Panc1 (cell line): ENCODE data around the gene INTS6. TPM values are rescaled to one million over a fixed set of nuclear protein-coding genes. Genes with fewer than 3 reads are reported as not detected.
A peak's percentile ranks its signal among the peaks of the same experiment; 100 is the strongest.

Experiments
- ATAC-seq: fragments of 200-7000 bp; cut with Tn5 transposase; 2 replicates; pipeline ENCODE4 v1.9.1; 2020; ENCODE audit warnings: mild to moderate bottlenecking, moderate library complexity
- BruUV-seq: library from RNA; stranded (reverse); fragments of 400-500 nt; replicated peaks from 2 replicates; lab custom pipeline; 2021; lab: Mats Ljungman, UMichigan
- CTCF ChIA-PET: fragments of 300-600 bp; sonication (Branson Sonifier 250); formaldehyde crosslinking; loops from one replicate; lab custom pipeline; 2022; ENCODE audit warnings: antibody characterized with exemption; lab: Charles Lee
- POLR2A ChIA-PET: fragments of 300-600 bp; sonication (Branson Sonifier 250); formaldehyde crosslinking; loops from one replicate; lab custom pipeline; 2022; ENCODE audit warnings: antibody characterized with exemption; lab: Charles Lee
- DNase-seq: peaks from one replicate; pipeline ENCODE4 v3.0.0-alpha.2; 2010; ENCODE audit warnings: low read depth, low spot score
- H3K27ac ChIP-seq: 2 replicates; pipeline ENCODE4 v1.5.1; 2011; ENCODE audit warnings: mild to moderate bottlenecking, low read length, inconsistent platforms
- H3K27me3 ChIP-seq: fragments of 200-500 bp; sonication (Bioruptor generic); 2 replicates; pipeline ENCODE4 v1.6.0; 2014; ENCODE audit warnings: low read length, inconsistent platforms; ENCODE audit not compliant: control insufficient read depth, insufficient read depth
- H3K36me3 ChIP-seq: fragments of 200-500 bp; sonication (Bioruptor generic); 2 replicates; pipeline ENCODE4 v1.5.1; 2014; ENCODE audit warnings: inconsistent platforms, mild to moderate bottlenecking, low read length, moderate library complexity; ENCODE audit not compliant: control insufficient read depth, insufficient read depth
- H3K4me1 ChIP-seq: 2 replicates; pipeline ENCODE4 v1.5.1; 2011; ENCODE audit warnings: inconsistent platforms, mild to moderate bottlenecking, low read length, moderate library complexity; ENCODE audit not compliant: control insufficient read depth, insufficient read depth
- H3K4me3 ChIP-seq, 2 experiments: 2 replicates each; pipeline ENCODE4 v1.5.1; 2011 to 2012; ENCODE audit warnings: low read depth in 2 of 2, low read length in 2 of 2, mild to moderate bottlenecking in 2 of 2, inconsistent platforms in 1 of 2, moderate library complexity in 1 of 2
- H3K9me3 ChIP-seq: fragments of 200-500 bp; sonication (Bioruptor generic); 2 replicates; pipeline ENCODE4 v1.5.1; 2014; ENCODE audit warnings: low read depth, mild to moderate bottlenecking, inconsistent platforms, low read length, moderate library complexity; ENCODE audit not compliant: control insufficient read depth, insufficient read depth
- CTCF ChIP-seq: fragments of 450-650 bp; IDR thresholded peaks from 2 replicates; pipeline ENCODE4 v1.5.1; 2017; ENCODE audit warnings: mild to moderate bottlenecking
- POLR2AphosphoS5 ChIP-seq: IDR thresholded peaks from 2 replicates; pipeline ENCODE4 v1.6.1; 2012; ENCODE audit warnings: mild to moderate bottlenecking, low read depth, low read length, moderate library complexity
- REST ChIP-seq, 2 experiments: IDR thresholded peaks; 2 replicates each; pipeline ENCODE4 v1.6.1; 2011 to 2012; ENCODE audit warnings: low read depth in 2 of 2, control low read depth in 1 of 2, low read length in 1 of 2, mild to moderate bottlenecking in 1 of 2, moderate library complexity in 1 of 2; ENCODE audit not compliant: insufficient read depth in 1 of 2
- SIN3A ChIP-seq: IDR thresholded peaks from 2 replicates; pipeline ENCODE4 v1.6.1; 2012; ENCODE audit warnings: low read depth, mild to moderate bottlenecking, low read length, moderate library complexity, borderline replicate concordance; ENCODE audit not compliant: insufficient read depth
- TCF7L2 ChIP-seq: IDR thresholded peaks from 2 replicates; pipeline ENCODE4 v1.6.1; 2011; ENCODE audit warnings: mild to moderate bottlenecking, low read depth, low read length, inconsistent platforms
- in situ Hi-C: cut with HindIII; loops from 2 replicates; pipeline ENCODE4 v1.10.0; 2016; ENCODE audit warnings: low sequenced_read_pairs, low pct_unique_long_range_greater_than_20kb
- intact Hi-C: fragments of 100-400 bp; cut with micrococcal nuclease; formaldehyde crosslinking; loops from one replicate; pipeline ENCODE4 v1.10.0; 2022; ENCODE audit not compliant: unreplicated experiment
- total RNA-seq: library from RNA; stranded (reverse); gene quantifications from one replicate; pipeline ENCODE4 v1.2.1, GENCODE V29; 2021; ENCODE audit not compliant: unreplicated experiment

INTS6 gene
- total RNA-seq, 1 experiment from 2014 or later = 33.2 TPM

GRCh38 chr13:51449018-51449417 lies 3.8 kb downstream of the INTS6 start:
- ChIA-PET POLR2A (no interaction called here), CTCF (no interaction called here)
- no peak overlapping the region for H3K4me3 ChIP-seq
- BruUV-seq = no TSS peak
- no peaks in the 10 kb centered on the region for H3K9me3 ChIP-seq
- peaks cover 4% of the 10 kb centered on the region; the same call in 1 of the 2 replicates for H3K4me1 ChIP-seq
- peaks cover 36% of the 10 kb centered on the region for H3K36me3 ChIP-seq
- DNase-seq (no peak), ATAC-seq (no peak)
- intact Hi-C loops (loop anchor here (5.0 kb wide), 1 partner anchor 348 kb away; no protein-coding TSS in a partner anchor), in situ Hi-C loops (no loop called here)
- H3K27ac ChIP-seq = no peak overlapping the region
- H3K27me3 ChIP-seq = no peaks in the 10 kb centered on the region
- TF ChIP-seq POLR2AphosphoS5 = no peak
- no peak for TF ChIP-seq SIN3A
- no peak for TF ChIP-seq CTCF
- no peak for TF ChIP-seq REST (IDR thresholded peaks at IDR 0.05; ENCODE audit: insufficient read depth in 1 of 2, low read depth in 2 of 2, low read length in 1 of 2)
- TF ChIP-seq TCF7L2 = no peak

- H3K4me1 ChIP-seq = no peaks in the 10 kb centered on the region
- in situ Hi-C loops (no loop called here), intact Hi-C loops (loop anchor here (5.0 kb wide), 1 partner anchor 352 kb away; no protein-coding TSS in a partner anchor)
- TF ChIP-seq TCF7L2 (no peak), CTCF (peak; percentile 22; the same call in 1 of the 2 replicates)
- no peak overlapping the region for H3K27ac ChIP-seq
- no peak overlapping the region for H3K4me3 ChIP-seq
- CTCF ChIA-PET = no interaction called here
- no peak for DNase-seq
- POLR2A ChIA-PET = no interaction called here
- no TSS peak for BruUV-seq
- H3K9me3 ChIP-seq = no peaks in the 10 kb centered on the region
- H3K27me3 ChIP-seq = no peaks in the 10 kb centered on the region
- H3K36me3 ChIP-seq = peaks cover 24% of the 10 kb centered on the region
- no peak for ATAC-seq
Measured at GRCh38 chr13:51444922-51445321, 7.9 kb downstream of the INTS6 start.
